ENCODE results near the gene TXNDC16. TPM values are rescaled to one million over a fixed set of nuclear protein-coding genes. Genes with fewer than 3 reads are reported as not detected.
"Not testable (repeated sequence)": the region's sequence is repeated elsewhere in the genome, so short reads cannot be mapped to it uniquely, and the experiment has no call there.

Gene TXNDC16, protein sequence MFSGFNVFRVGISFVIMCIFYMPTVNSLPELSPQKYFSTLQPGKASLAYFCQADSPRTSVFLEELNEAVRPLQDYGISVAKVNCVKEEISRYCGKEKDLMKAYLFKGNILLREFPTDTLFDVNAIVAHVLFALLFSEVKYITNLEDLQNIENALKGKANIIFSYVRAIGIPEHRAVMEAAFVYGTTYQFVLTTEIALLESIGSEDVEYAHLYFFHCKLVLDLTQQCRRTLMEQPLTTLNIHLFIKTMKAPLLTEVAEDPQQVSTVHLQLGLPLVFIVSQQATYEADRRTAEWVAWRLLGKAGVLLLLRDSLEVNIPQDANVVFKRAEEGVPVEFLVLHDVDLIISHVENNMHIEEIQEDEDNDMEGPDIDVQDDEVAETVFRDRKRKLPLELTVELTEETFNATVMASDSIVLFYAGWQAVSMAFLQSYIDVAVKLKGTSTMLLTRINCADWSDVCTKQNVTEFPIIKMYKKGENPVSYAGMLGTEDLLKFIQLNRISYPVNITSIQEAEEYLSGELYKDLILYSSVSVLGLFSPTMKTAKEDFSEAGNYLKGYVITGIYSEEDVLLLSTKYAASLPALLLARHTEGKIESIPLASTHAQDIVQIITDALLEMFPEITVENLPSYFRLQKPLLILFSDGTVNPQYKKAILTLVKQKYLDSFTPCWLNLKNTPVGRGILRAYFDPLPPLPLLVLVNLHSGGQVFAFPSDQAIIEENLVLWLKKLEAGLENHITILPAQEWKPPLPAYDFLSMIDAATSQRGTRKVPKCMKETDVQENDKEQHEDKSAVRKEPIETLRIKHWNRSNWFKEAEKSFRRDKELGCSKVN
- 2.4 and 5.5 TPM in 2 replicates for total RNA-seq

DNA sequence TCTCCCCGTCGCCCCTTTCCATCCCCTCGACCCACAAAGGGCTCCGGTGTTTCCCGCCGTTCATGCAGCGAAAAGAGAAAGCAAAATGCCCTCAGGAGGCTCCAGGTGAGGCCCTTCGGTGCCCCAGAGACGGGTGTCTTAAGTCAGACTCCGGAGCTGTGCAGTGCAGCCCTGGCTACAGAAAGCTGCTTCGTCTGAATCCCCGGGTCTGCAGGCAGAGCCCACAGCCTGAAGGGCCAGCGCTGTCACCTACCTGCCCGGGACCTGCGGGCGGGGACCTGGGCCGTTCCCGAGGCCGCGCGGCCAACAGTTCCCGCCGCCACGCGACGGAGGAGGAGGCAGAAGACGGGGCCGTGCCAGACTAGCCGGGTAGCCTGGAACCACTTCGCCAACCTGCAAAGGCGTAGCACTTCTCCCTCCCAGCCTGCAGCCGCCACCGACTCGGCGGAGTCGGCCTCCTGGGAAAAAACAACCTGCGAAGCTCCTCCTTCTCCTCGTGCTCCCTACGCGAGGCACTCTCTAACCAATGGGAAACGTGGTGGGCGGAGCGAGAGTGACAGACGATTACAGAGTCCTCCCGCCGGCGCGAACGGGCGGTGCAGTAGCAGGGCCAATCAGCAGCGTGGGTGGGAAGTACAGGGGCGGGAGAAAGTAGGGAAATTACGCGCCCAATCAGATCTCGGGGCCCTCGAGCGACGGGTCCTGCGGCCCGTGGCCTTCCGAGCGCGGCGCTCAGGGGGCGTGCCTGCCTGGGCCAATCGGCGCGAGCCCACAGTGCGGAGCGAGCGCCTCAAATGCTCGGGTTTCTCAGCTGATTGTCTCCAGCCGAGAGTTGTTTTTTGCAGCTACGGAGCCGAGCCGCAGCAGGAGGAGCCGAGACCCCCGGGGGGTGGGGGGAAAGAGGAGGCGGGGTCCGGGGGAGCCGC lies at the start of gene TXNDC16, which contains the start of gene GPR137C:
TXNDC16 (minus strand) TSS at position 443 of the 926 bp plus-strand sequence. CDS start 8,948 bp downstream, outside the sequence.
GPR137C (plus strand) TSS at position 774 of the 926 bp plus-strand sequence. CDS start 312 bp downstream, outside the sequence.
- DNase-seq (ENCODE audit: low read depth) = peak; percentile 98

GRCh38 chr14:52599974-52600373 lies 47.7 kb upstream of the TXNDC16 start:
- no peak for DNase-seq (ENCODE audit: low read depth)

DNA sequence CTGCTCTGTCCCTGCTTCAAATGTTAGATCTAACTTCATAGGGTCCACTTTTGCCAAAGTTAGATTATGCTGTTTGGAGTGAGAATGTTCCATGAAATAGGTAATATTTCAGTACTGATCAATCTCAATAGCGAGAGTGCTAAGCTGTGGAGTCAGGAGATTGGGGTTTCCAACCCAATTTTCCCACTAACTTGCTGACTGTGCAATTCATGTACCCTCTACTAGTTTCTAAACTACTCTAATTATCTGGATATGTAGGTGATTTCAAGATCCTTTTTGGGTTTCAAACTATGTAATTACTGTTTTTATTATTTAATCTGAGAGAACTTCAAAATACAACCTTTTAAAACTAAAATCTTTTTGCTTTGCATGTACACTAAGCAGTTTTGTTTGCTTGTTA lies 46.3 kb upstream of the TXNDC16 start:
- no peak for DNase-seq (ENCODE audit: low read depth)

GRCh38 chr14:52596861-52597260 lies 44.6 kb upstream of the TXNDC16 start:
- DNase-seq (ENCODE audit: low read depth) = no peak

DNA sequence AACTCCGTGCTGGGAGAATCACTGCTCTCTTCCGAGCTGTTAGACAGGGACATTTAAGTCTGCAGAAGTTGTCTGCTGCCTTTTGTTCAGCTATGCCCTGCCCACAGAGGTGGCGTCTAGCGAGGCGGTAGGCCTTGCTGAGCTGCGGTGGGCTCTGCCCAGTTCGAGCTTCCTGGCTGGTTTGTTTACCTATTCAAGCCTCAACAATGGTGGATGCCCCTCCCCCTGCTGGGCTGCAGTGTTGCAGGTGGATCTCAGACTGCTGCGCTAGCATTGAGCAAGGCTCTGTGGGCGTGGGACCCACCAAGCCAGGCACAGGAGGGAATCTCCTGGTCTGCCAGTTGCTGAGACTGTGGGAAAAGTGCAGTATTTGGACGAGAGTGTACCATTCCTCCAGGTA lies 44.0 kb upstream of the TXNDC16 start:
- no peak for DNase-seq (ENCODE audit: low read depth)

GRCh38 chr14:52590318-52590717 lies 38.0 kb upstream of the TXNDC16 start:
- no peak for DNase-seq (ENCODE audit: low read depth)

- no peak for DNase-seq (ENCODE audit: low read depth)
Observed at GRCh38 chr14:52589646-52590045, 37.3 kb upstream of the TXNDC16 start.

DNA sequence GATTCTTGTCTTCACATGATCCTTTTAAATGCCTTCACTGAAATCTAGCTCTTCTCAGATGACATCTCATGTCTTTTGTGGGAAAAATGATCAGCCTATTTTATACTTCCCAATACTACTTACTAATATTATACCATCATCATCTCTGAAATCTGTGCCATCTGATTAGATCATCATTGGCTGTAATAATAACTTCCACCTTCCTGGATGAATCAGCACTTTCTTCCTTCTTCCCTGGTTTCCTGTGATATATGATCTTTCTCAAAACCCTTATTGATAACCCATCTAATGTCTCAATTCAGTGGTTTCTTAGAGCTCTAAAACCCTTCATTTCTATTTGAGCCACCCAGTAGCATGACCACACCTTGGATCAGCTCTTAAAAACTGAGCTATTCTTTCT lies 31.2 kb upstream of the TXNDC16 start:
- DNase-seq (ENCODE audit: low read depth) = no peak

- no peak for DNase-seq (ENCODE audit: low read depth)
Observed at GRCh38 chr14:52575858-52576257, 23.6 kb upstream of the TXNDC16 start.

- not testable (repeated sequence) for DNase-seq (ENCODE audit: low read depth)
Observed at GRCh38 chr14:52568454-52568853, 16.1 kb upstream of the TXNDC16 start.

- peak; percentile 26 for DNase-seq (ENCODE audit: low read depth)
Observed at GRCh38 chr14:52563120-52563519, 10.8 kb upstream of the TXNDC16 start.

DNA sequence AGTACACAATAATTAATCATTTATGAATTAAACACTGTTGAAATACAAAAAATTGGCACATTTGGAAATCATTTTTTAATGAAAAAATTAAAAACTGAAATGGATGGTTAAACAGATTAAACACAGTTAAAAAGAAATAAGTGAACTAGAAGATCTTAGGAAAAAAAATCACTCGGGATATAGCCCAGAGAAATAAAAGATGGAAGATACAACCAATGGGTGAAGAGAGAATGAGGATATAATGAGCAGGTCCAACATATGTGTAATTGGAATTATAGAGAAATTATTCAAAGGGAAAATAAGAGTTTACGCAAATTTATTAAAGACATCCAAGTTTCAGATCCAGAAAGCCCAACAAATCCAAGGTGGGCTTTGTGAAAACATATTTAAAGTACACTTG lies 6.4 kb upstream of the TXNDC16 start:
- no peak for DNase-seq (ENCODE audit: low read depth)

DNA sequence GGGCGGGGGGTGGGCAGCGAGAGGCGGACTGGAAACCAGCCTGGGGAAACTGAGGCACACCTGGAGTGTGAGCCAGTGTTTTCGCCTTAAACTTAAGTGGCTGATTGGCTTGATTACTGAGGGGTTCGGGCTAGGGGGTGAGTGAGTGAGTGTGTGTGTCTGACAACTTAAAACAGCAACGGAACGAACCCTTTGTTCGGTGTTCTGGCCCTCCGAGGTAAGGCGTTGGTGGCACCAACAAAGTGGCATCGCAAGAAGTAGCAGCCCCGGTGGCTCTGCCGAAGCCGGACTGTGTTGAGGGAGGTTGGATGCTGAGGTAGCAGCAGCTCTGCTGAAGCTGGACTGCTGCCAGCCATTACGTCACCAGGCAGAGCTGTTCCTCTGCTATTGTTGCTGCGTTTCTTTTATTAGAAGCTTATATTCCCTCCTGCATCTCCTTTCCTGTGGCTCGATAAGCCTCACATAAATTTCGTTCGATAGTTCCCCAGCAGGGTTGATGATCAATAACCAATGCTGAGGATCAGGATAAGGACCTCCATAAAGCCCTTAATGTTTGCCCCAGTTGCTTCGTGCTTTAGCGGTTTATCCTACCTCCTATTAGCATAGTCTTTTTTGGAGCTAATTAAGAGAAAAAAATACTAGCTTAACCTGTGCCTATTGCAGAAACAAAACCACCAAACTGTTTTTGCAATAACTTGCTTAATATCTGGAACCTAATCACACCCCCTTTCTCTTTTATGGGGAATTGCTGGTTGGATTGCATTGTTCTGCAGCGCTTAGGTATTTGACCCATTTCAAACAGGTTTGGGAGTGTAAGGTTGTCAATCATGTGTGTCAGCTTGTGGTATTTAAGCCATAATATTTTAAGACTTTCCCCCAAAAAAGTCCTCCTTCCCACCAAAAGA lies 1.6 kb upstream of the TXNDC16 start:
- peak; percentile 84 for DNase-seq (ENCODE audit: low read depth)

DNA sequence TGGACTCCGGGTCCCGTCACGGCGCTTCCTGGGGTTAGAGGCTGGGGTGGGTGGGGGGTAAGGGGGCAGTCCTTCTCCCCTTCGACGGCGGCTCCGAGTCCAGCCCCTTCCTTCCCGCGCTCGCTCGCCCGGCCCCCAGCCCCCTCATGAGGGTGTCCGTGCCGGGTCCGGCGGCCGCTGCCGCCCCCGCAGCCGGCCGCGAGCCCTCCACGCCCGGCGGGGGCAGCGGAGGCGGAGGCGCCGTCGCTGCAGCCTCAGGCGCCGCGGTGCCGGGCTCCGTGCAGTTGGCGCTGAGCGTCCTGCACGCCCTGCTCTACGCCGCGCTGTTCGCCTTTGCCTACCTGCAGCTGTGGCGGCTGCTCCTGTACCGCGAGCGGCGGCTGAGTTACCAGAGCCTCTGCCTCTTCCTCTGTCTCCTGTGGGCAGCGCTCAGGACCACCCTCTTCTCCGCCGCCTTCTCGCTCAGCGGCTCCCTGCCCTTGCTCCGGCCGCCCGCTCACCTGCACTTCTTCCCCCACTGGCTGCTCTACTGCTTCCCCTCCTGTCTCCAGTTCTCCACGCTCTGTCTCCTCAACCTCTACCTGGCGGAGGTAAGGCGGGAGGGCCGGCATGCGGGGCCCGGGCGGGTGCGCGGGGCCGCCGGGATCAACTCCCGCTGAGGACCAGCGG lies 831 bp upstream of the TXNDC16 start:
- DNase-seq (ENCODE audit: low read depth) = no peak

DNA sequence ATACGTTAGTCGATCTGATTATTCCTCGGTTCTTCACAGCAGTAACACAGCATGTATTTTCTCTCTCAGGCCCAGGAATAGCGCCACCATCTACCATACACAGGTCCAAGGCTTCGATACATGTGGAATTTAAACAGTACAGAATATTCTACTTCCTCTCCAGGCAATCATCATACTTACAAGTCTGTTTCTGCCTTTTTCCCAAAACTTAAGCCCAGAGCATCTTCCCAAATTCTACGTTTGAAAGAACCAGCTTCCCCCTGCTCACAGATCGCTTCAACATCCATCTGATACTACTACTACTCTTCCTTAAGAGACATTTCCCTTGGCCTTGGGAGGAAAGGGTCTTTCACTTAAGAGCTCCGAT lies 626 bp downstream of the TXNDC16 start:
- DNase-seq (ENCODE audit: low read depth) = peak; percentile 54

DNA sequence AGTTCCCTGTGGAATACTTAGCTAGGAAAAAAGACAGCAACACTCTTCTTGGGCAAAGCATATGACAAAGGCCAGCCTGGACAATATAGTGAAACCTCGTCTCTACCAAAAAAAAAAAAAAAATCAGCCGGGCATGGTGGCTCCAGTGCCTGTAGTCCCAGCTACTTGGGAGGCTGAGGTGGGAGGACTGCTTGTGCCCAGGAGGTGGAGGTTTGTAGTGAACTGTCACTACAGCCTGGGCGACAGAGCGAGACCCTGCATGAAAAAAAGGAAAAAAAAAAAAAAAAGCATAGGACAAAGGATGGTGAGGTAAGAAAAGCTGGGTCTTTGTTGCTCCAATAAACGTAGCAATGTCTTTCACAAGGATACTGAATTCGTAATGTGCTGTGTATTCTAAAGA lies 1.1 kb downstream of the TXNDC16 start:
- no peak for DNase-seq (ENCODE audit: low read depth)

GRCh38 chr14:52550661-52551060 lies 1.6 kb downstream of the TXNDC16 start:
- DNase-seq (ENCODE audit: low read depth) = no peak

DNA sequence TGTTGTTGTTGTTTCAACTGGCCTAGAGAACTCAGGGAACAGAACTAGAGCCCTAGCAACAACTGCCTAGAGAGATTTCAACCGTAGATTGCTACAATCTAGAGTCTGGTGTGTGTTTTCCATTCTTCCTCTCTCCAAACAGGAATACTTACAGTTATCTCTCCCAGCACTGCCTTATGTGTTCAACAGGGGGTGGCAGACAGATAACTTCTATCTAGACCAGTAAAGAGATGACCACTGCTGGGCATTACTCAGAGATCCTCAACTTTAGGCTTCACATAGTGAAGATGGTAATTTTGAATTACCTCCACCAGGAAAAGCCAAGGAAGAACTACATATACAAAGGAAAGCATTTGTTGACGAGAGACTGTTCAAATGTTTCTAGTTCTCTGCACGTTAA lies 4.8 kb downstream of the TXNDC16 start:
- no peak for DNase-seq (ENCODE audit: low read depth)

- DNase-seq (ENCODE audit: low read depth) = no peak
Observed at GRCh38 chr14:52547027-52547426, 5.3 kb downstream of the TXNDC16 start.

- DNase-seq (ENCODE audit: low read depth) = no peak
Observed at GRCh38 chr14:52546318-52546670, 6.0 kb downstream of the TXNDC16 start.
